Thoracic aorta (tissue), 2 donors: ENCODE measurements around the gene R3HDM1. TPM values are rescaled to one million over a fixed set of nuclear protein-coding genes. Genes with fewer than 3 reads are reported as not detected.

Experiments
- ATAC-seq: fragments of 150-250 bp; one replicate; pipeline ENCODE4 v1.8.0; 2017; ENCODE audit warnings: low read depth; ENCODE audit not compliant: insufficient number of reproducible peaks, low FRiP score
- DNase-seq: peaks from one replicate; pipeline ENCODE4 v3.0.0-alpha.2; 2020; ENCODE audit warnings: low spot score
- H3K27ac ChIP-seq, 2 donors: fragments of 200-600 bp; sonication (generic); 1 replicate in 1 of 2; 2 replicates in 1 of 2; pipeline ENCODE4 v1.5.1; 2016; ENCODE audit warnings: mild to moderate bottlenecking in 2 of 2, moderate library complexity in 2 of 2
- H3K27me3 ChIP-seq: fragments of 200-600 bp; sonication (generic); replicated peaks from 2 replicates; pipeline ENCODE4 v1.6.0; 2016; ENCODE audit warnings: mild to moderate bottlenecking; ENCODE audit not compliant: insufficient read depth
- H3K36me3 ChIP-seq: fragments of 200-600 bp; sonication (generic); one replicate; pipeline ENCODE4 v1.5.1; 2016
- H3K4me1 ChIP-seq, 2 donors: fragments of 200-600 bp; sonication (generic); 1 replicate in 1 of 2; 2 replicates in 1 of 2; pipeline versions ENCODE4 v1.5.1 to v1.6.0; 2016; ENCODE audit warnings: low read depth in 2 of 2, mild to moderate bottlenecking in 1 of 2; ENCODE audit not compliant: control insufficient read depth in 1 of 2
- H3K4me3 ChIP-seq: fragments of 200-600 bp; sonication (generic); 2 replicates; pipeline ENCODE4 v1.5.1; 2016; ENCODE audit warnings: mild to moderate bottlenecking
- H3K9me3 ChIP-seq: fragments of 200-600 bp; sonication (generic); 2 replicates; pipeline ENCODE4 v1.5.1; 2016
- total RNA-seq, 2 donors: library from RNA; depleted of rRNA; stranded (reverse); fragments of >200 nt; gene quantifications; one replicate each; pipeline versions ENCODE4 v1.1.0 to v1.2.3, GENCODE V29; 2016
- TF ChIP-seq, protein P1 (sequence below): fragments of 200-600 bp; sonication (generic); IDR thresholded peaks from one replicate; pipeline ENCODE4 v1.5.1; 2019; ENCODE audit warnings: antibody characterized with exemption

The R3HDM1 gene
- total RNA-seq, 2 donors from 2014 or later: 29.8 to 76.6 TPM

DNA sequence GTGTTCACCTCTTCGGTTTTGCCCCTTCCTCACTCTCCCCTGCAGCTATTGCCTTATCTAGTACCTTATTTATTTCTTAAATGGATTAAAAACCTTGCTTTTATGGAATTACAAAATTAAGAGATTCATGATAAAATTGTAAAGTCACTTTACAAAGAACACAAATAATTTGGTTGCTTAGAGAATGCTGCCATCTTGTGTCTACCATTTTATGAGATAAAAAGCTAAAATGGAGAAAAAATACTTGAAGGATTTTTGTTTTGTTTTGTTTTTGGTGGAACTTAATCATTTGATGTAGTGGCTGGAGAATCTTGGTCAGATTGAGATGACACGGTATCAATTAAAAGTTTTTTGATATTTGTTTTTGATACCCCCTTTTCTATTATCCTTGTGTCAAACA, 69.6 kb downstream of the R3HDM1 start:
- Histone ChIP-seq H3K4me3 (no peak overlapping the region), H3K4me1 (peaks cover 6 to 11% of the 10 kb centered on the region in 2 donors), H3K27me3 (no peaks in the 10 kb centered on the region), H3K9me3 (no peaks in the 10 kb centered on the region), H3K36me3 (no peaks in the 10 kb centered on the region), H3K27ac (no peak overlapping the region)
- ATAC-seq (no peak), DNase-seq (no peak)
- TF ChIP-seq, protein P1, sequence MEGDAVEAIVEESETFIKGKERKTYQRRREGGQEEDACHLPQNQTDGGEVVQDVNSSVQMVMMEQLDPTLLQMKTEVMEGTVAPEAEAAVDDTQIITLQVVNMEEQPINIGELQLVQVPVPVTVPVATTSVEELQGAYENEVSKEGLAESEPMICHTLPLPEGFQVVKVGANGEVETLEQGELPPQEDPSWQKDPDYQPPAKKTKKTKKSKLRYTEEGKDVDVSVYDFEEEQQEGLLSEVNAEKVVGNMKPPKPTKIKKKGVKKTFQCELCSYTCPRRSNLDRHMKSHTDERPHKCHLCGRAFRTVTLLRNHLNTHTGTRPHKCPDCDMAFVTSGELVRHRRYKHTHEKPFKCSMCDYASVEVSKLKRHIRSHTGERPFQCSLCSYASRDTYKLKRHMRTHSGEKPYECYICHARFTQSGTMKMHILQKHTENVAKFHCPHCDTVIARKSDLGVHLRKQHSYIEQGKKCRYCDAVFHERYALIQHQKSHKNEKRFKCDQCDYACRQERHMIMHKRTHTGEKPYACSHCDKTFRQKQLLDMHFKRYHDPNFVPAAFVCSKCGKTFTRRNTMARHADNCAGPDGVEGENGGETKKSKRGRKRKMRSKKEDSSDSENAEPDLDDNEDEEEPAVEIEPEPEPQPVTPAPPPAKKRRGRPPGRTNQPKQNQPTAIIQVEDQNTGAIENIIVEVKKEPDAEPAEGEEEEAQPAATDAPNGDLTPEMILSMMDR: no peak

GRCh38 chr2:135603543-135603942, 72.3 kb downstream of the R3HDM1 start:
- H3K9me3 ChIP-seq: no peaks in the 10 kb centered on the region
- no peak overlapping the region for H3K4me3 ChIP-seq
- peaks cover 6 to 11% of the 10 kb centered on the region in 2 donors for H3K4me1 ChIP-seq
- DNase-seq (no peak), ATAC-seq (no peak)
- H3K27me3 ChIP-seq: no peaks in the 10 kb centered on the region
- peaks cover 4% of the 10 kb centered on the region for H3K36me3 ChIP-seq
- TF ChIP-seq, protein P1: no peak
- H3K27ac ChIP-seq: peak overlapping the region in 1 of 2 donors; percentile 24

- no peak for DNase-seq
- TF ChIP-seq, protein P1: no peak
- Histone ChIP-seq H3K27me3 (no peaks in the 10 kb centered on the region), H3K4me3 (no peak overlapping the region), H3K27ac (no peak overlapping the region), H3K4me1 (peaks cover 6 to 11% of the 10 kb centered on the region in 2 donors), H3K36me3 (peaks cover 4% of the 10 kb centered on the region), H3K9me3 (no peaks in the 10 kb centered on the region)
- ATAC-seq: no peak
These were observed 76.3 kb downstream of the R3HDM1 start for GRCh38 chr2:135607561-135607960.

- no peaks in the 10 kb centered on the region for H3K9me3 ChIP-seq
- TF ChIP-seq, protein P1: no peak
- DNase-seq (no peak), ATAC-seq (no peak)
- H3K27me3 ChIP-seq: no peaks in the 10 kb centered on the region
- H3K4me1 ChIP-seq: no peaks in the 10 kb centered on the region
- H3K27ac ChIP-seq: no peak overlapping the region
- no peak overlapping the region for H3K4me3 ChIP-seq
- no peaks in the 10 kb centered on the region for H3K36me3 ChIP-seq
These were observed 81.0 kb downstream of the R3HDM1 start for GRCh38 chr2:135612319-135612718.

DNA sequence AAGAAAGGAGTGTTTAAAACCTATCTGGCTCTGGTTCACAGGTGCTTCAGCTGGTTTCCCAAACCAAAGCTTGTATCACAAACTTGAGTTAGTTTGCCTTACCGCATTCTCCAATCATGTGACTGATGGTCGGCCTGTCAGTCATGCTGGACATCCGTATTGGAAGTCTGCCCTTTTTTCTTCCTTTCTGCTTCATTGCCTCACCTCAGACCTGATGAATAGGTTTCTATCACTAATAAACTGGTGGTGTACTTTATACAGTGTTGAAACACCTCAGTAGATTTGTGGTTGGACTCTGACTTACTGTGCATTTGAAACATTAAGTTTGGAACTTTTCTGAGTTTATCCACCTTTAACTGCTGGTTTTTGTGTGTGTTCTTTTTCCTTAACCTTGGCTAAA, 84.1 kb downstream of the R3HDM1 start:
- no peaks in the 10 kb centered on the region for H3K9me3 ChIP-seq
- DNase-seq (no peak), ATAC-seq (no peak)
- no peaks in the 10 kb centered on the region for H3K36me3 ChIP-seq
- H3K27ac ChIP-seq: no peak overlapping the region
- H3K4me1 ChIP-seq: no peaks in the 10 kb centered on the region
- H3K27me3 ChIP-seq: no peaks in the 10 kb centered on the region
- TF ChIP-seq, protein P1: no peak
- no peak overlapping the region for H3K4me3 ChIP-seq
